H9 (cell line): ENCODE measurements around the gene DCDC1. TPM values are rescaled to one million over a fixed set of nuclear protein-coding genes. Genes with fewer than 3 reads are reported as not detected.

Experiments
- DNase-seq: peaks from one replicate; pipeline ENCODE4 v3.0.0-alpha.2; 2017
- H2AFZ ChIP-seq: one replicate; pipeline ENCODE4 v1.6.1; 2013; ENCODE audit warnings: mild to moderate bottlenecking, low read length, control low read depth, moderate library complexity
- H2AK5ac ChIP-seq: 2 replicates; pipeline ENCODE4 v1.6.1; 2013; ENCODE audit warnings: low read length, control low read depth, mixed read lengths; ENCODE audit not compliant: insufficient read length
- H2BK120ac ChIP-seq: one replicate; pipeline ENCODE4 v1.6.1; 2013; ENCODE audit warnings: low read depth, mild to moderate bottlenecking, low read length, control low read depth, inconsistent platforms; ENCODE audit not compliant: poor library complexity, severe bottlenecking
- H2BK12ac ChIP-seq: 2 replicates; pipeline ENCODE4 v1.6.1; 2013; ENCODE audit warnings: low read length, control low read depth, mixed read lengths, low read depth; ENCODE audit not compliant: insufficient read length
- H2BK15ac ChIP-seq: 2 replicates; pipeline ENCODE4 v1.6.1; 2013; ENCODE audit warnings: low read depth, low read length, control low read depth
- H2BK20ac ChIP-seq: one replicate; pipeline ENCODE4 v1.6.1; 2013; ENCODE audit warnings: low read depth, mild to moderate bottlenecking, low read length, control low read depth, inconsistent platforms; ENCODE audit not compliant: poor library complexity, severe bottlenecking
- H2BK5ac ChIP-seq: 2 replicates; pipeline ENCODE4 v1.6.1; 2013; ENCODE audit warnings: low read length, control low read depth, mixed read lengths; ENCODE audit not compliant: insufficient read length
- H3K14ac ChIP-seq: 2 replicates; pipeline ENCODE4 v1.6.1; 2013; ENCODE audit warnings: low read length, control low read depth; ENCODE audit not compliant: insufficient read depth
- H3K18ac ChIP-seq: 2 replicates; pipeline ENCODE4 v1.6.1; 2013; ENCODE audit warnings: low read depth, mild to moderate bottlenecking, mixed read lengths, low read length, control low read depth; ENCODE audit not compliant: insufficient read length
- H3K23ac ChIP-seq: 2 replicates; pipeline ENCODE4 v1.6.1; 2013; ENCODE audit warnings: low read length, control low read depth, mixed read lengths, low read depth; ENCODE audit not compliant: insufficient read length
- H3K23me2 ChIP-seq: 2 replicates; pipeline ENCODE4 v1.6.1; 2013; ENCODE audit warnings: low read depth, mild to moderate bottlenecking, mixed read lengths, low read length, control low read depth; ENCODE audit not compliant: insufficient read length, poor library complexity, severe bottlenecking
- H3K27ac ChIP-seq: 2 replicates; pipeline ENCODE4 v1.5.1; 2013; ENCODE audit warnings: low read length, control low read depth, mixed read lengths, low read depth; ENCODE audit not compliant: insufficient read length
- H3K27me3 ChIP-seq: 2 replicates; pipeline ENCODE4 v1.6.1; 2013; ENCODE audit warnings: low read length, control low read depth, inconsistent platforms; ENCODE audit not compliant: insufficient read depth
- H3K4ac ChIP-seq: 2 replicates; pipeline ENCODE4 v1.6.1; 2013; ENCODE audit warnings: low read depth, mild to moderate bottlenecking, control low read depth, inconsistent platforms, low read length, moderate library complexity
- H3K4me1 ChIP-seq: 2 replicates; pipeline ENCODE4 v1.6.1; 2013; ENCODE audit warnings: low read length, control low read depth, inconsistent platforms; ENCODE audit not compliant: insufficient read depth
- H3K4me2 ChIP-seq: 2 replicates; pipeline ENCODE4 v1.6.1; 2013; ENCODE audit warnings: low read length, control low read depth, mixed read lengths; ENCODE audit not compliant: insufficient read length, insufficient read depth
- H3K56ac ChIP-seq: 2 replicates; pipeline ENCODE4 v1.6.1; 2013; ENCODE audit warnings: low read depth, mild to moderate bottlenecking, mixed read lengths, low read length, control low read depth; ENCODE audit not compliant: insufficient read length
- H3K79me1 ChIP-seq: 2 replicates; pipeline ENCODE4 v1.6.1; 2013; ENCODE audit warnings: low read depth, mild to moderate bottlenecking, moderate library complexity, low read length, control low read depth, inconsistent platforms; ENCODE audit not compliant: insufficient read depth, poor library complexity, severe bottlenecking
- H3K79me2 ChIP-seq: 2 replicates; pipeline ENCODE4 v1.6.1; 2013; ENCODE audit warnings: low read length, control low read depth, inconsistent platforms; ENCODE audit not compliant: insufficient read depth
- H3K9ac ChIP-seq: 2 replicates; pipeline ENCODE4 v1.6.1; 2013; ENCODE audit warnings: low read length, control low read depth, mixed read lengths; ENCODE audit not compliant: insufficient read length; ENCODE audit errors: extremely low read depth
- H3K9me3 ChIP-seq: one replicate; pipeline ENCODE4 v1.6.1; 2013; ENCODE audit warnings: low read depth, low read length, inconsistent platforms; ENCODE audit not compliant: control insufficient read depth
- H3T11ph ChIP-seq: one replicate; pipeline ENCODE4 v1.6.1; 2013; ENCODE audit warnings: mild to moderate bottlenecking, low read length, control low read depth, inconsistent platforms
- H4K20me1 ChIP-seq: one replicate; pipeline ENCODE4 v1.6.1; 2013; ENCODE audit not compliant: control insufficient read depth, insufficient read length, insufficient read depth
- H4K5ac ChIP-seq: 2 replicates; pipeline ENCODE4 v1.6.1; 2013; ENCODE audit warnings: low read depth, mild to moderate bottlenecking, mixed read lengths, low read length, control low read depth; ENCODE audit not compliant: insufficient read length
- H4K8ac ChIP-seq: replicated peaks from 2 replicates; pipeline ENCODE4 v1.6.1; 2013; ENCODE audit warnings: low read length, control low read depth, mixed read lengths, low read depth; ENCODE audit not compliant: insufficient read length
- H4K91ac ChIP-seq: 2 replicates; pipeline ENCODE4 v1.6.1; 2013; ENCODE audit warnings: low read depth, mild to moderate bottlenecking, moderate library complexity, mixed read lengths, low read length, control low read depth; ENCODE audit not compliant: insufficient read length
- H3K27ac Mint-ChIP-seq, 3 experiments: 2 replicates in 2 of 3; 3 replicates in 1 of 3; pipeline ENCODE4 v1.8.0; 2020 to 2021; ENCODE audit warnings: mixed read lengths in 3 of 3, mild to moderate bottlenecking in 1 of 3, moderate library complexity in 1 of 3
- H3K27me3 Mint-ChIP-seq: 2 replicates; pipeline ENCODE4 v1.8.0; 2021; ENCODE audit warnings: low read depth, mild to moderate bottlenecking, moderate library complexity, mixed read lengths
- H3K36me3 Mint-ChIP-seq, 3 experiments: 2 replicates in 2 of 3; 3 replicates in 1 of 3; pipeline ENCODE4 v1.8.0; 2020 to 2021; ENCODE audit warnings: low read depth in 3 of 3, mixed read lengths in 3 of 3; ENCODE audit not compliant: insufficient read depth in 1 of 3
- H3K4me1 Mint-ChIP-seq, 2 experiments: 2 replicates each; pipeline ENCODE4 v1.8.0; 2020; ENCODE audit warnings: mixed read lengths in 2 of 2
- H3K4me3 Mint-ChIP-seq, 2 experiments: 2 replicates in 1 of 2; 3 replicates in 1 of 2; pipeline ENCODE4 v1.8.0; 2020 to 2021; ENCODE audit warnings: mild to moderate bottlenecking in 2 of 2, mixed read lengths in 2 of 2, moderate library complexity in 1 of 2
- H3K9me3 Mint-ChIP-seq, 2 experiments: 2 replicates in 1 of 2; 3 replicates in 1 of 2; pipeline ENCODE4 v1.8.0; 2020; ENCODE audit warnings: mild to moderate bottlenecking in 2 of 2, mixed read lengths in 2 of 2, moderate library complexity in 1 of 2
- WGBS: extraction: QIAGEN DNeasy Blood & Tissue Kit; methylation state at CpG from one replicate; pipeline ENCODE4 v1.1.7; 2013; ENCODE audit warnings: missing lambda C conversion rate, low lambda C conversion rate, mixed read lengths; ENCODE audit not compliant: insufficient read length; ENCODE audit errors: extremely low coverage; 5-methylcytosine and 5-hydroxymethylcytosine counted together
- total RNA-seq: library from RNA; stranded (reverse); gene quantifications from 2 replicates; pipeline ENCODE4 v1.2.1, GENCODE V29; 2021
- TF ChIP-seq, protein P1 (sequence below): fragments of 200-600 bp; sonication (generic); conservative IDR thresholded peaks from 3 replicates; pipeline ENCODE4 v1.8.0; 2021; ENCODE audit warnings: antibody characterized with exemption, mild to moderate bottlenecking

Gene DCDC1
- total RNA-seq, 1 experiment from 2014 or later, result 0.09 TPM

DNA sequence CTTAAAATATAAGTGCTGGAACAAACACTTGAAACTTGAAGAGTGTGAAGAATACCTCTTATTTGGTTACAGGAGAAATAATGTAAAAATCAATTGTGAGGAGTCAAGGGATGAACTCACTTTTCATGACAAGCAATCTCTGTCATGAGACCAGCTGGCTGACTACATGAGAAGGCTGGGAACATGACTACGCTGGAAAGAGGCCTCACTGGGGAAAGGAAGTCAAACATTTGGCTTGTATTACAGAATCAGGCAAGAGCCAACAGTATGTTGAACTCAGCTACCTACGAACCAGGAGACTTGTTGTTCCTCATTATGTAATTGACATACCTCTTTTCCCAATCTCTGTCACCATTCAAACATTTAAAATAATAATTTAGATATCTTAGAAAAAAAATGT lies 14.4 kb downstream of the DCDC1 start:
- H3K56ac ChIP-seq, result no peak overlapping the region
- no peaks in the 10 kb centered on the region for H4K20me1 ChIP-seq
- TF ChIP-seq, protein P1, sequence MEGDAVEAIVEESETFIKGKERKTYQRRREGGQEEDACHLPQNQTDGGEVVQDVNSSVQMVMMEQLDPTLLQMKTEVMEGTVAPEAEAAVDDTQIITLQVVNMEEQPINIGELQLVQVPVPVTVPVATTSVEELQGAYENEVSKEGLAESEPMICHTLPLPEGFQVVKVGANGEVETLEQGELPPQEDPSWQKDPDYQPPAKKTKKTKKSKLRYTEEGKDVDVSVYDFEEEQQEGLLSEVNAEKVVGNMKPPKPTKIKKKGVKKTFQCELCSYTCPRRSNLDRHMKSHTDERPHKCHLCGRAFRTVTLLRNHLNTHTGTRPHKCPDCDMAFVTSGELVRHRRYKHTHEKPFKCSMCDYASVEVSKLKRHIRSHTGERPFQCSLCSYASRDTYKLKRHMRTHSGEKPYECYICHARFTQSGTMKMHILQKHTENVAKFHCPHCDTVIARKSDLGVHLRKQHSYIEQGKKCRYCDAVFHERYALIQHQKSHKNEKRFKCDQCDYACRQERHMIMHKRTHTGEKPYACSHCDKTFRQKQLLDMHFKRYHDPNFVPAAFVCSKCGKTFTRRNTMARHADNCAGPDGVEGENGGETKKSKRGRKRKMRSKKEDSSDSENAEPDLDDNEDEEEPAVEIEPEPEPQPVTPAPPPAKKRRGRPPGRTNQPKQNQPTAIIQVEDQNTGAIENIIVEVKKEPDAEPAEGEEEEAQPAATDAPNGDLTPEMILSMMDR, result no peak
- no peak overlapping the region for H2BK12ac ChIP-seq
- no peak overlapping the region for H3K4me2 ChIP-seq
- H3K9me3 Mint-ChIP-seq, result no peaks in the 10 kb centered on the region
- H4K91ac ChIP-seq, result no peak overlapping the region
- no peak overlapping the region for H2BK120ac ChIP-seq
- no peak overlapping the region for H3K14ac ChIP-seq
- no peak overlapping the region for H3K18ac ChIP-seq
- H4K8ac ChIP-seq, result no peak overlapping the region
- H2AFZ ChIP-seq, result no peak overlapping the region
- no peak overlapping the region for H4K5ac ChIP-seq
- H3K4me3 Mint-ChIP-seq, result no peak overlapping the region
- no peaks in the 10 kb centered on the region for H3K27me3 ChIP-seq
- no peaks in the 10 kb centered on the region for H3K79me1 ChIP-seq
- H3K23ac ChIP-seq, result no peak overlapping the region
- no peaks in the 10 kb centered on the region for H3K36me3 Mint-ChIP-seq
- H3K23me2 ChIP-seq, result no peaks in the 10 kb centered on the region
- no peak overlapping the region for H3K27ac ChIP-seq
- no peak overlapping the region for H3K27ac Mint-ChIP-seq
- H2BK15ac ChIP-seq, result no peak overlapping the region
- no peaks in the 10 kb centered on the region for H3K27me3 Mint-ChIP-seq
- DNase-seq, result no peak
- no peaks in the 10 kb centered on the region for H3K9me3 ChIP-seq
- H3K79me2 ChIP-seq, result no peaks in the 10 kb centered on the region
- no peaks in the 10 kb centered on the region for H3K4me1 ChIP-seq
- no peak overlapping the region for H3K4ac ChIP-seq
- H3T11ph ChIP-seq, result no peak overlapping the region
- H3K9ac ChIP-seq, result no peak overlapping the region
- no peak overlapping the region for H2AK5ac ChIP-seq
- peaks cover 4% of the 10 kb centered on the region in 2 experiments; a peak in 2 of 4 replicates for H3K4me1 Mint-ChIP-seq
- no peak overlapping the region for H2BK20ac ChIP-seq
- no CpG with 5 or more reads among the region's 2 CpGs for WGBS
- no peak overlapping the region for H2BK5ac ChIP-seq
